MM.1S (cell line): ENCODE results near the gene MYO16.

Experiments
- EZH2 ChIP-seq: fragments of 300-600 bp; sonication (generic); optimal IDR thresholded peaks from 2 replicates; pipeline ENCODE3; 2017; ENCODE audit warnings: low read depth, mild to moderate bottlenecking, antibody characterized with exemption, low read length, mixed read lengths
- EZH2phosphoT487 ChIP-seq: fragments of 300-600 bp; sonication (generic); IDR thresholded peaks from 2 replicates; pipeline ENCODE4 v1.6.1; 2018; ENCODE audit warnings: antibody characterized with exemption, low read length
- TF ChIP-seq, protein P1 (sequence below): fragments of 300-600 bp; sonication (generic); IDR thresholded peaks from 2 replicates; pipeline ENCODE4 v1.5.1; 2016; ENCODE audit warnings: antibody characterized with exemption, low read length, mixed read lengths

DNA sequence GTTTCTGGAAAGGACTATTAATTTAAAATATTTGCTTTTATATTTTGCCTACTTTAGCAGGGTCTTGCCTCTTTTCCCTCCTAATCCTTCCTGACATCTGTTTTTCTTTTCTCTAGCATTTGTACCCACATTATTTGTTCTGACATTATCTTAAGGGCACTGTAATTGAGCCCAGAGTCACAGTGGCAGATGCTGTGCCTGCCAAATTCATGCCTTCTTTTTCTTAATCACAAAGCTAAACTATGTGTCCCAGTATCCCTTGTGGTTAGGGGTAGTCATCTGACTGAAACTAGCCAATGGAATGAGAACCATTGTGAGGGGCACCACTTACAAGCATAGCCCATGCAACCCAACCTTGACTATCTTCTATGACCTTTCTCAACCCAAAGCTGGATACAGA lies 562.9 kb downstream of the MYO16 start:
- TF ChIP-seq, protein P1, sequence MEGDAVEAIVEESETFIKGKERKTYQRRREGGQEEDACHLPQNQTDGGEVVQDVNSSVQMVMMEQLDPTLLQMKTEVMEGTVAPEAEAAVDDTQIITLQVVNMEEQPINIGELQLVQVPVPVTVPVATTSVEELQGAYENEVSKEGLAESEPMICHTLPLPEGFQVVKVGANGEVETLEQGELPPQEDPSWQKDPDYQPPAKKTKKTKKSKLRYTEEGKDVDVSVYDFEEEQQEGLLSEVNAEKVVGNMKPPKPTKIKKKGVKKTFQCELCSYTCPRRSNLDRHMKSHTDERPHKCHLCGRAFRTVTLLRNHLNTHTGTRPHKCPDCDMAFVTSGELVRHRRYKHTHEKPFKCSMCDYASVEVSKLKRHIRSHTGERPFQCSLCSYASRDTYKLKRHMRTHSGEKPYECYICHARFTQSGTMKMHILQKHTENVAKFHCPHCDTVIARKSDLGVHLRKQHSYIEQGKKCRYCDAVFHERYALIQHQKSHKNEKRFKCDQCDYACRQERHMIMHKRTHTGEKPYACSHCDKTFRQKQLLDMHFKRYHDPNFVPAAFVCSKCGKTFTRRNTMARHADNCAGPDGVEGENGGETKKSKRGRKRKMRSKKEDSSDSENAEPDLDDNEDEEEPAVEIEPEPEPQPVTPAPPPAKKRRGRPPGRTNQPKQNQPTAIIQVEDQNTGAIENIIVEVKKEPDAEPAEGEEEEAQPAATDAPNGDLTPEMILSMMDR: no peak
- TF ChIP-seq EZH2 (no peak), EZH2phosphoT487 (no peak)
